GM19043 (cell line): ENCODE measurements around the gene ABHD15.

Experiments used
- ATAC-seq: cut with Tn5 transposase; IDR thresholded peaks from one replicate; pipeline ENCODE4 v1.9.1; 2021; ENCODE audit warnings: low read depth; ENCODE audit not compliant: unreplicated experiment

Gene ABHD15

DNA sequence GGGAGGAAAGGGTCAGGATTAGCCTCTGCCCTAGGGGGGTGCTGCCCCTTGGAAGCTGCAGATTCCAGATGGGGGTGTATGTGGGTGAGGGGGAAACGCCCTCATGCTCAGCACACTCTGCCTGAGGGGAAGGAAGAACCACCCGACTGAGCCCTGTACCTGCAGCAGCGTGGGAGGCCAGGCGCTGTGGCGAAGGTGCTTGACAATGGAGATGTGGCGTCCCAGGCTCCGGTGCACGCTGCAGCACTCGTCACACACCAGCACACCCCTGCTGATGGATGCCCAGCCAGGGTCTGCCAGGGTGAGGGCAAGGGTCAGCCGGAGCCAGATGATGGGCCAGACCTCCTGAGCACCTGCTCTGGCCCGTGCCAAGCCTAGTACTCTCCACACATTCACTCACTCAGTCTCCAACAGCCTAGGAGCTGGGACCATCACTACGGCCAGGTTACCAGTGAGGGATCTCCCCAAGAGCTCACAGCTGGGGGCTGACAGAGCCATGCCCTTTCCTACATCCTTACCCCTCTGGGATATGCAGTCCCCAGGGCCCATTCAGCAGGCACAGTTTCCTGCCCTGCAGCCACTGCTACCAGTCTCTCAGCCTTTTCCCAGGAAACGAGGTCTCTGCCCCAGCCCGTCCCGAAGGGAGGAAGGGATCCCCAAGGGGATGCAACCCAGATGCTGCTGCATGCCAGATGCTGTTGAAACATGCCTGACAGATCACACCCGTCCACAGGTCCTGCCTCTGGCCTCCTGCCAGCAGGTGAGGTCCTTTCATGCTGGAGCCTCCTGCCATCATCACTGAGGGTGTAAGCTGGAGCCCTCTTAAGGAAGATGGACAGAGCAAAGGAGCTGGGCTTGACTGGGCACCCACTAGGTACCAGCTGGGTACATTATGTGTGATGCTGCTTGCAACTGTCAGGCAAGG is 16.7 kb upstream of the ABHD15 start:
- no peak for ATAC-seq

DNA sequence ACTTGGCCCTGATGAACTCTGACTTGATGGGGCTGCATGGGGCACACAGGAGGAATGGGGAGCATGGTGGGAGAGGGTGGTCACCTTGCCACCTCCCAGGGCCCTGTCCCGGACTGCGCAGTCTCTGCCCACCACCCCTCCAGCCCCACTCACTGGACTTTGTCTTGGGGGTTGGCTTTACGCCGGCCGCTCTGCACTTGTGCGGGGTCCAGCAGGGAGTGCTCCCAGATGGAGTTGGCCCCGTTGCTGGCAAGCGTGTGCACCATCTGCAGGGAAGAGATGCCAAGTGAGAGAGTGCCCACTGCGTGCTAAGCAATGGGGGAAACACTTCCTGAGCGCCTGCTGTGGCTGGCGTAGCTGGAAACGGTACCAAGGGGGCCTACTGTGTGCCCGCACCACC is 15.9 kb upstream of the ABHD15 start:
- ATAC-seq = no peak

DNA sequence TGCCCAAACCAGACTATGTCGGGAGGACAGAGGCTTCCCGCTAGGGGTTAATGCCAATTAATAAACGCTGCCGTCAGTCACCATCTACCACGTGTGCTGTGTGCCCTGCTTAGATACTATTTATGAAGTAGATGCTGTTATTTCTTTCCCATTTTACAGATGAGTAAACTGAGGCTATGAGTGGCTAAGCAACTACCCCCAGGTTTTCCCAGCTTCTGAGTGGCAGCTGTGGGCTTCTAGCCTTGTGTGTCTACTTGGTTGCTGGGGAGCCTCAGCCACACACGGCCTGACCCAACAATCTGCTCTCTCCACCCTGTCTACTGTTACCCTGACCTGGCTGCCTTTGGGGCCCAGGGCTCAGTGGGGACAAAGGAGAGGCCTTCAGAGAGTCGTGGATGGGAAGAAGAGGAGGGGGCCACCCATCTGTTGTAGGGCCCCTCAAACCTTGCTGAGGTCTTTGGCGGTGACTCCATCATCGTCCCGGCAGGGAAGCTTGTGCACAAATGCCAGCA is 15.5 kb upstream of the ABHD15 start:
- ATAC-seq = no peak

DNA sequence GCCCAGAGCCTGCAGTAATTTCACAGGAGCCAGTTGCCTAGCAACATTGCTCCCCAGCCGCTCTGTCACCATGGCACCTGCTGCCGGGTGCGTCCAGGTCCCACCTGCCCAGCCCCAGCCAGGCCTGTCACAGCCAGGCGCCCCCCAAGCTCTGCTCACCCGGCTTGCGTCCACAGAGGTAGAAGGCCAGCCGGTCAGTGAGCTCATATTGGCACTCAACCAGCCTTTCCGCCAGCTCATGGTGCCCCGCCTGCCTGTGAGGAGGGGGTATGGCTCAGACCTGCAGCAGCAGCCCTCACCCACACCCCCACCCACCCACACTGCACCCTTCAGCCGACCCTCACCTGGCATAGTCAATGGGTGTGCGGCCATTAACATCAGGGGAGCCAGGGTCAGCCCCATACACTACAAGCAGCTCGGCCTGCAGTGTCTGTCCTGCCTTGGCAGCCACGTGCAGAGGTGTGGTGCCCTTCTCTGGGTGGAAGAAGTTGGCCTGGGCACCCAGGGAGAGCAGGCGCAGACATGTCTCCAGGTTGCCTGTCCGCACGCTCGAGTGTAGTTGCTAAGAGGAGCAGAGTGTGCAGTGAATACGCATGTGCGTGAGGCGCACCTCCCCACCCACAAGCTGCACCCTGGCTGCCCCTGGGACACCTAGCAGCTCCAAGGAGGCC is 14.9 kb upstream of the ABHD15 start:
- no peak for ATAC-seq

DNA sequence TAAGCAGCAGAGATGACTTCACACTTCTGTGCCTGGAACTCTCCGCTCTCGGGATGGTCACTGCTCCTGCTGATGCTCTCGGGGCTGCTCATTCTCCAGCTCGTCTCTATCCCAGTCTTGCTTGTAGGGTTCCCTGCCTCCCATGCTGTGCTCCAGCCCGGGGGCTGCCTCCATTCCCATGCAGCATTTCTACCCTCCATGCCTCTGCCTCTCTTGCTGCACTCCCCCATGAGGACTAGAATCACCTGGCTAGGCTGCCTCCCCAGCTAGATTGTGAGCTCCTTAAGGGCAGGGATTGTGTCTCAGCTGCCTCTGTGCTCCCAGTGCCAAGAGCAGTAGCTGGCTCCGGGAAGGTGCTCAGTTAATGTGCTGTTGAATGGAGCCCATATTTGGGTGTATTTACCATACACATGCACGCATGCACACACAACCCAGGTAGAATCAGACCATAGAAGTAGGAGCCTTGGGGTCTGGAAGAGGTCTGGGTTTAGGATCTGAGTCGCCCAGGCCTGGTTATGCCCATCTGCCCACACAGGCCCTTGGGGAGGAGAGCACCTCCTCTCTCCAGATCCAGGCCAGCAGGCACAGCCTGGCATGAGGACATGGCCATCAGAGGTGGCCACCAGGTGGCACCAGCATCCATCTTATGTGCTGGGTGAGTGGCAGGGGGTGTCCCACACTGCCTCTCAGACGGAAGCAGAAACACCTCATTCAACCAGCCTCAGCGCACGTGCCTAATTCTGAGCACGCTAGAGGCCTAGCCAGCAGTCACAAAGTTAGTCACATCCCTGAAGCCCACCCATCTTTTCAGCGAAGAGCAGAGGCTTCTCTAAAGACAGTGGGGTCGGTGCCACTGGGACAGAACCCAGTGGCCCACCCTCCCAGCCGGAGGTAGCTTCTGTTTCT is 13.3 kb upstream of the ABHD15 start:
- ATAC-seq = peak; percentile 80

DNA sequence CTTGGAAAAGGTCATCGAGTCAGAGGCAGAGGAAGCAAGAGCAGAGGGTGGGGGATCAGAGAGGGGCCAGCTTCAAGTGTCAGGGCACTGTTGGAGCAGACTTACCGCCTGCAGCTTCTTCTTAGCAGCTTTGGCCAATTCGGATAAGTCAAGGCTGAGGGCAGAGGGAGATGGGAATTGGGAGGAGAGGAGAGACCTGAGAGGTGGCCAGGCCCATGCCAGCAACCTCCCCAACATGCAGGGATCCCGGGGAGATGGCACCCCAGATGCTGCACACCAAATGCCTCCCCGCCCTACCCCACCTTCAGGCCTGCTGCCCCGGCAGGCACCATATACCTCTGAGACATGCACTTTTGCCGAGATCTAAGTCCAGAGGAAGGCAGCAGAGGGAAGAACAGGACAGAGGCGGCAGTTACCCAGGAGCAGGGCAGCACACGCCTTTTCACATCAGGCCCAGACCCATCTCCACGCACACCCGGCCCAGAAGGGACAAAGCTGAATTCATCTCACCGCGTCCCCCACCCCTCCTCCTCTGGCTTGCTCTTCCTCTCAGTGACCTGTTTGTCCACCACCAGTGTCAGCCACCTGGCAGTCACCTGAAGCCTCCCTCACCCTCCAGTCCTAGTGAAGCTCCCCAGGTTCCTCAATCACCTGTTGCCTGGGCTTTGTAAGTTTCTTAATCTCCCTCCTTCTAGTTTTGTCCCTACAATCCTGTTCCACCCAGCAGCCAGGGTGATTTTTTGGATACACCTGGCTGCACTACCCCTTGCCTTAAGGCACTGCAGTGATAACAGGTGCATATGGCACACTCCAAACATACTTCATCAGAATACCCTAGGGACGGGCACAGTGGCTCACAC is 12.0 kb upstream of the ABHD15 start:
- no peak for ATAC-seq

DNA sequence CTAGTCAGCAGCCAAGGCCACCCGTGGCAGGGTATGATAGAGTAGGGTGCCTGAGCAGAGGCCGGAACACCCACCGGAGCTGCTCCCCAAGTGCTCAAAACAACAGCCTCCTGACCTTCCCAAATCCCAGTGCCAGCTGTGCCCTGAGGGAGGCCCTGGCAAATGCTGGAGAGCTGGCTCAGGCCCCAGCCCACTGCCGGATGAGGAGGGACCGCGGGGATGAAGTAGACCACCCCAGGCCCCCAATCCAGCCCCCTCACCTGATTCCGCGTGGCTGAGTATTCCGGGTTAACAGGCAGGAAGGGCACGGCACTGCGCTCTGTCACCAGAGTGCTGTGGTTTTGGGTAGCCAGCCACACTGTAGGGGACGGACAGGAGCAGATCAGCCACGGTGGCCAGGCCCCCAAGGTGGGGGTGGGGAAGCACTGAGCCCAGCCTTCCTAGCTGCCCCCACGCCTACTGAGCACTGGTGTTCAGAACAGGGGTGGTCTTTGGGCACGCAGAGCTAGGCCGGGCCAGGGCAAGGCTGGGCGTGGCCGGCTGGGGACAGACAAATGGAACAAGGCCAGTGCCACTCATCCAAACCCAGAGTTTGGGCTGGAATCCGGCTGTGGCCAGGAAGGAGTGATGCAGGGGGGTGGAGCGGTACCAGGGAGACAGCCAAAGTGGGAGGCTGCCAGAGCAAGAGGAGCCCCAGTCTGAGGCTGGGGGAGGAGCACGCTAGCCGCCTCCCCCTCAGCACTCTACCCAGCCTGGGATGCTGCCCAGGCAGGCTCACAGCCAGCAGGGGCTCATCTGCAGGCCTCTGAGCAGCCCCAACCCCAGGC is 10.8 kb upstream of the ABHD15 start:
- no peak for ATAC-seq

DNA sequence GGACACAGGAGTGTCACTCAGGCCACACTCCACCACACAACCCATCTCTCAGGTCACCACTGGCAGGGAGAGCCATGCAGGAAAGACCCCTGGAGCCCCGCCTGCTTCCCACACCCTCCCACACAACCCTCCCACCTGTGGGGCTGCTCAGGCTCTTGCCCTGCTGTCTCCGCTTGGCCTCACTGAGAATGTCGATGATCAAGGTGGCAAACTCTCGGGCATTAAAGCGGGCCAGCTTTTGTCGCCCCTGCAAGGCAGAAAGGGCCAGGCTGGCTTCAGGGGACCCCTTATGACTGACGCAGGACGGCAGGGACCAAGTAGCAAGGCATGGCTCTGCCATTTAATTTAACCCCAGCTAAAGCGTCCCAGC is 10.1 kb upstream of the ABHD15 start:
- ATAC-seq = no peak

DNA sequence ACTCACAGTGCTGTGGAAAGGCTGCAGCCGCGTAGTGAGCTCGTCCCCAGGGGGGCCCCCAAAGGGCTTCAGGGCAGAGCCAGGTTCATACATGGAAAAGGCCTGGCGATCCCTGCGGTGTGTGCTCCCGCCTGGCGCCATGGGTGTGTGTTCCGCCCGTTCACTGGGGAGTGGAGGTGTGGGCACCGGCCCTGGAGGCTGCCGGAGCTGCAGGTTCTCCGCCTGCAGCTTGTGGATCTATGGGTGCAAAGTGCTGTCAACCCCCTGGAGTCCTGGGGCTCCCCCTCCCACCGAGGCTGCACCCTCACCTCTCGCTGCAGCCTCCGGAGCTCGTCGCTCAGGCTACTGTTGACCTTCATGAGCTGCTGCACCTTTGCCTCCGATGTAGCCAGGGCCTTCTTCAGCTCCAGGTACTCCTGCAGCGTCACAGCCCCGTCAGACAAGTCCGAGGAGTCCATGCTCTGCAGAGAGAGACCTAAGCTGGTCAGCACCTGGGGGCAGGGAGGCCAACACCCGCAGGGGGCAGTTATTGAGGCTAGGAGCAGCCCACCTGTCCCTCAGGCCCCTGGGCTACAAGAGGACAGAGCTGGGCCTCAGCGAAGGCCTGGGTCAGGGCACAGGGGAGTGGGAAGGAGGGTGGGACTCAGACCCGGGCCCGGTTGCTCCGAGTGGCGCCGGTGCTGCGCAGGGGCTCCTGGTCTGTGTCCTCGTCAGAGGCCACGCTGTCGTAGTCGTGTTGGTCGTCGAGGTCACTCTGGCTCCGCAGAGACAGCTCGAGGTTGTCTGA is 9.6 kb upstream of the ABHD15 start:
- ATAC-seq = no peak

DNA sequence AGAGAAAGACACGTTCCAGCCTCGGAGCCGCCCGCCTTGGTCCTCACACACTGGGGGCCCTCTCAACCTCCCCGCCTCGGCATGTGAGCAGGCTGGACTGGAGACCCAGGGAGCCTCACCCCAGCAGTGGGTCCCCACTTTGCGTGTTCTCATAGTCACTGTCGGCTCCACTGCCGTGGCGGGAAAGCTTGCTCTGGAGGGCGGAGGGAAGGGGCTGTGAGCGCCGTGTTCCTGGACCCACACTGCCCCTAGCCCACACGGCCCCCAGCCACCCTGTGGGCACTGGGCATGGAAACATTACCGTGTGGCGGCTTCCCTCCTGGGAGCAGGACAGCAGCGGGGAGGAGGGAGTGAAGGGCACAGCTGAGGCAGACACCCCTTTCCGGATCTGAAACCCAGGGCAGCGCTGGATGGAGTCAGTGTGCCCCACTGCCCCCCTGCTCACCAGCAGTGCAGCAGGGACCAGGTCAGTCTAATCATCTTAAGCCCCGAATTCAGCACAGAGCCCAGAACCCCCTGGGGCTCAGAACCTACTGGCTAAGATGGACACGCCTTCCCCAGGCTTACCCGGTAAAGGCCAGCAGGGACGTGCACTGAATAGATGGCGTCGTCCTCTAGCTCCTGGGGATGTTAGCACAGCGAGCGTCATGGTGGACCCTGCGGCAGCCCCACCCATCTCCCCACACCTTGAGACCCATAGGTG is 8.8 kb upstream of the ABHD15 start:
- ATAC-seq = no peak

DNA sequence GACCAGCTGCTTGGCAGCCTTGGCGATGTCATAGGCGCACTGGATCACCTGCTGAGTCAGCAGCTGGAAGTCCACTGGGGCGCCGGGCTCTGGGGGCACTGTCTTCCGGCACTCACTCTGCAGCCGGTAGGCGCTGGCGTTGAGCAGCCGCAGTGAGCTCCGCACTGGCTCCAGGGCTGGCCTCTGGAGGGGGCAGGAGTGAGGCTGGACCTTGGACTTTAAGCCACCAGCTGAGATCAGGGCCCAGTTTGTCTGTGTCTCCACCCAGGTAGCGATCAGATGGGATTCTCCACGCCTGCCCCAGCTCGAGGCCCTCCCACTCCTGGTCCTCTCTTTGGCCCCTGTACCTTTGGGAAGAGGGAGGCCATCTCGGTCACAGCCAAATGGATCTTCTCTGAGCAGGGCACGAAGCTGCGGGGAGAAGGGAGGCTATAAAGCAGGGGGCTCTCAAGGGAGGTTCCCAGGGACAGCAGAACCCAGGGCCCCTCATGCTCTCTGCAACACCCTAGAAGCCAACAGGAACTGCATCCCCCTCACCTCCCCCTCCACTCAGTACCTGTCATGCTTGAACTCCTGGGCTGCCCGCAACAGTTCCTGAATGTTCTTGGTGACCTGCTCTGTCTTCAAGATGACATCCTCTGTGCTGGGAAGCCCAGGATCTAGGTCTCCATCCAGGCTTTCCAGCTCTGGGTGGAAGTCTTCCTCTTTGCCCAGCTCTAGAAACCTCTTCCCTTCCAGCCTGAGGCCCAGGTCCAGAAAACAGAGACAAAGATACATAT is 8.1 kb upstream of the ABHD15 start:
- no peak for ATAC-seq

DNA sequence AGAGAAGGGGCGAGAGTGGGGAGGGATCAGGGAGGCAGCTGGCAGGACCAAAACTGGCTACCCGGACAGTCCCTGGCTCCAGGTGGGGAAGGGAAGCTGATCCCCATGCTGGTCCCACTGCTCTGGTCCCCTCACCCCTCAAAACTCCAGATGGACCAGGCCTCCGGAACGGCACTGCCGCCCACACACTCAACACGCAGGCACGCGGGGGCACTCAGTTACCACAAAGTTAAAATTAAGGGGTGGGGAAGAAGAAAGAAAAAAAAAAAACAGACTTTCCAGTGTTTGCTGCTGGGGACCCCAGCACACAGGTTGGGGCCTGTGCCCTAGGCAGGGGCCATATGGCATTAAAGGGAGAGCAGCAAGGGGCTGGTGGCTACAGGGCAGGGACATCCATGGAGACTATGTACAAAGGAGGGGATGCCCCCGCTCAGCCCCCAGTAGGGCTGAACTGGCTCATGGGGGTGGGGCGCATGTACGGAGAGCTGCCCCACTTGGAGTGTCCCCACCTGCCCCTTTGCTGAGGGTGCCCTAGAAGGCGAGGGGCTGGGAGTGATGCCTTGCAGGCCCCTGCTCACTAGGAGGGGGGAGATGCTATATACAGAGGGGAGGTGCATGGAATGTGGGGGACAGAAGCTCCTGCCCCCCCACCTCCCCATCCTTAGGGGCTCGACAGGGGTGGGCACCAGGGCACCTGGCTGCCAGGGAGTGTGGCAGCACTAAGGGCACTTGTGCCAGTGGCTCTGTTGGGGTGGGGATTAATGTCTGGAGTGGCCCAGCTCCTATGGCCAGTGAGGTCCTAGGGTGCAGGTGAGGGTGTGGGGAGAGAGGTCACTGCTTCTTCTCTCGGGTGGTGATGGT is 7.3 kb upstream of the ABHD15 start:
- no peak for ATAC-seq

DNA sequence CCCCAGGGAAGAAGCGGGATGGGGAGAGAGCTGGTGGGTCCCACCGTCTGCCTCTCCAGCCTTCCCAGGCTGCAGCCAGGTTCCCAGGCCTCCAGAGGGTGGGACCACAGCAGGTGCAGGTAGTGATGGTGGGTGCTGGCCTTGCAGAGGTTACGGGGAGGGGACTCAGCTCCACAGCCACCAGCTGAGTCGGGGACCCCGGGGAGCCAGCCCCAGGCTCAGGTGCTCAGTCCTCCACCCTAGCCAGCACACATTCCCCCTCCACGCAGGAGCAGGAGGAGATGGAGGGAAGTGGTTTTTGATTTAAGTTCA is 6.7 kb upstream of the ABHD15 start:
- no peak for ATAC-seq

DNA sequence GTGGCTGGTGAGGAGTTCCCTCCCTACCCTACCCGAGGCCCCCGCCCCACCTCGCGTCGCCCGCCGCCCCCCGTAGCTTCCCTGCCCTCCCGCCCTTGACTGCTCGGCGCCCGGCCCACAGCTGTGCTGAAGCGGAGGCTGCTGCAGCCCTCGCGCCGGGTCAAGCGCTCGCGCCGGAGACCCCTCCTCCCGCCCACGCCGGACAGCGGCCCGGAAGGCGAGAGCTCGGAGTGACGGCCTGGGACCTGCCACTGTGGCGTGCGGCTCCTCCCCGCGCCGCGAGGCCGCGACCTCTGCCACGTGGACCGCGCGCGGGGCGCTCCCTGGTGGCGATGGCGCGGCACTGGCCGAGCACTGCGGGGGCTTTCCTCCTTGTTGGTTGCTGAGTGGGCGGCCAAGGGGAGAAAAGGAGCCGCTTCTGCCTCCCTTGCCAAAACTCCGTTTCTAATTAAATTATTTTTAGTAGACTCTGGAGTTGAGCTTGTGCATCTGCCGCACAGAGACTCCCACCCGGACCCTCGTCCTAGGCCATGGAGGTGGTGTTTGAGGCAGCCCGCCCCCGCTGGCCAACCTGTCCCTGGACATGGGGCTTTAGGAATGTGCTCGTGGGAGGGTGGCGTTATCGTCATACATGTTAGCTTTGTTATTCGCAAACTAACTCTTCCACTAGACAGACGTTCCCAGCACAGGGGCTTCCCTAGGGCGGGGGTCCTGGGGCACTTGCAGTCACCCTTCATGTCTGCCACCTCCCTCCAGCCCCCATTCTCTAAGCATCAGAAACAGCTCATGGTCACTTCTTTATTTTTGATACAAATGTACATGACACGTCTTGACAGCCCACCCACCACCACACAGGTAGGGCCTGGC is 6.1 kb upstream of the ABHD15 start:
- no peak for ATAC-seq
